Prostate gland (tissue), 2 donors: ENCODE results near the gene SLC37A1.

Experiments used
- POLR2A ChIP-seq: fragments of 450-650 bp; IDR thresholded peaks from one replicate; pipeline ENCODE4 v1.6.1; 2016; ENCODE audit warnings: antibody characterized with exemption, mild to moderate bottlenecking
- POLR2AphosphoS5 ChIP-seq: sonication (generic); formaldehyde crosslinking; IDR thresholded peaks from one replicate; pipeline ENCODE4 v1.6.1; 2017; ENCODE audit warnings: antibody characterized with exemption
- TF ChIP-seq, protein P1 (sequence below), 4 experiments: fragments of 200-600 bp in 2 of 4; fragments of 450-650 bp in 2 of 4; sonication (generic) in 2 of 4; IDR thresholded peaks; 1 replicate in 3 of 4; 2 replicates in 1 of 4; pipeline ENCODE4 v1.5.1; 2016 to 2019; ENCODE audit warnings: antibody characterized with exemption in 4 of 4, mild to moderate bottlenecking in 2 of 4, moderate library complexity in 2 of 4

DNA sequence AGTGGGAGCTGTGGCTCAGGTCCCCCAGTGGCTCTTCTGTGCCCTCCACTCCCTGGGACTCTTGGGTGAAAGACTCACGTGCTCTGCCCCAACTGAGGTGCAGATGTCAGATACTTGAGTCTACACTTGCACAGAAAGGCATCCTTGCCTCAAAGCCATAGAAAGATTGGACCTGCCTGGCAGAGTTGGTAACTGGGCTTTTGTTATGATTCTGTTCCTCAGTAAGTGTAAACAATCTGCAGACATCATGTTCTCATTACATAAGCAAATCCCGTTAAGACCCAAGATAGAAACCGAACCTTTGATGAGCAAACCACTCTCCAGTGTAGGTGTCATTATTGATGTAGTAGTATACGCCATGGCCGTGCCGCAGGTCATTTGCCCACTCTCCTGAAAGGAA is 27.6 kb upstream of the SLC37A1 start:
- TF ChIP-seq, protein P1, sequence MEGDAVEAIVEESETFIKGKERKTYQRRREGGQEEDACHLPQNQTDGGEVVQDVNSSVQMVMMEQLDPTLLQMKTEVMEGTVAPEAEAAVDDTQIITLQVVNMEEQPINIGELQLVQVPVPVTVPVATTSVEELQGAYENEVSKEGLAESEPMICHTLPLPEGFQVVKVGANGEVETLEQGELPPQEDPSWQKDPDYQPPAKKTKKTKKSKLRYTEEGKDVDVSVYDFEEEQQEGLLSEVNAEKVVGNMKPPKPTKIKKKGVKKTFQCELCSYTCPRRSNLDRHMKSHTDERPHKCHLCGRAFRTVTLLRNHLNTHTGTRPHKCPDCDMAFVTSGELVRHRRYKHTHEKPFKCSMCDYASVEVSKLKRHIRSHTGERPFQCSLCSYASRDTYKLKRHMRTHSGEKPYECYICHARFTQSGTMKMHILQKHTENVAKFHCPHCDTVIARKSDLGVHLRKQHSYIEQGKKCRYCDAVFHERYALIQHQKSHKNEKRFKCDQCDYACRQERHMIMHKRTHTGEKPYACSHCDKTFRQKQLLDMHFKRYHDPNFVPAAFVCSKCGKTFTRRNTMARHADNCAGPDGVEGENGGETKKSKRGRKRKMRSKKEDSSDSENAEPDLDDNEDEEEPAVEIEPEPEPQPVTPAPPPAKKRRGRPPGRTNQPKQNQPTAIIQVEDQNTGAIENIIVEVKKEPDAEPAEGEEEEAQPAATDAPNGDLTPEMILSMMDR (IDR thresholded peaks at IDR 0.05): no peak
- TF ChIP-seq POLR2A (no peak), POLR2AphosphoS5 (peak; percentile 80)
